ENCODE results near the gene STIM1.
A peak's percentile ranks its signal among the peaks of the same experiment; 100 is the strongest.

The STIM1 gene

DNA sequence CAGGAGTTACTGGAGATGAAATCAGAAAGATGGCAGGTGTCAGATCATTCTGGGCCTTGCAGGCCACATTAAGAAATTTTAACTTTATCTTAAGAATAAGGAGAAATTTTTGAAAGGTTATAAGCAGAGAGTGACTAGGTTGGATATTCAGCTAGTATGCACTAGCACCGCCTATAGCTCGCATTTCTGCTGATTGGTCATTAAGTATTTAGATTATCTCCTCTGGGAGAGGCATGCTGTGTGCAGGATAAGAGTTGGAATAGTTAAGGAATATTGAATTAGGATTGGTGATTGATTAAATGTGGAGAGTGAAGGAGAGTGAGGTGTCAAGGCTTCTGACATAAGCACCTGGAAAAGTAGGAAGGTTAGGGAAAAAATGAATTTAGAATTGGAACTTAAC, 100.6 kb downstream of the STIM1 start:
- no peak for DNase-seq

DNA sequence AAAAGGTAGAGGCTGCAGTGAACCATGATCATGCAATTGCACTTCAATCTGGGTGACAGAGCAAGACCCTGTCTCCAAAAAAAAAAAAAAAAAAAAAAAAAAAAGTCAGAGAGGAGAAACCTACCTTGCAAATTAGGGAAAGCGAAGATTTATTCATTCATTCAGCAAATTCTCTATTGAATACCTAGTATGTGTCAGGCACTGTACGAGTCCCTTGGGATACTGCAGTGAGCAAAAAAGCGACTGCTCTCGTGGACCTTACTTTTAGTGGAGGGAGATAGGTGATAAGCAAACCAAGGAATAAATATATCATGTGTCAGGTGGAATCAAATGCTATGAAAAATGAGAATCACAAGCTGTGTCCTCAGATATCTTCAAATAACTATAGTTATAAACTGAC, 101.3 kb downstream of the STIM1 start:
- no peak for DNase-seq

- no peak for DNase-seq
Observed at GRCh38 chr11:3957437-3957836, 102.0 kb downstream of the STIM1 start.

DNA sequence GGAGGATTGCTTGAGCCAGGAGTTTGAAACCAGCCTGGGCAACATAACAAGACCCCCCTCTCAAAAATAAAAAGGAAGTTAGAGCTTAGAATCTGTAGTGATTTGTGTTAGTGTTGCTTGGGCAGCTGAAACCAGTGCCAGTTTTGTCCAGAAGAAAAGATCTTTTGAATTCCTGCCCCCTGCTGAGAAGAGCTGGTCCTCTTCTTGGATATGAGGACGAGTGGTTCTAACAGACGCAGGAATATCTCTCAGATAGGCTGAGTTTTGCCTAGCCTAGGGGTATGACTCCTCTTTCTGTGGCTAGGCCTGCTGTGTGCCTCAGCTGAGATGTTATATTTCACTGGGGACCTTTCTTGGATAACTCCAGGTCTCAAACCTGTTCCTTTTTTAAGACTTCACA, 102.8 kb downstream of the STIM1 start:
- DNase-seq = no peak

GRCh38 chr11:3959015-3959902, 103.8 kb downstream of the STIM1 start:
- peak; percentile 33 for DNase-seq

GRCh38 chr11:3959903-3960265, 104.4 kb downstream of the STIM1 start:
- no peak for DNase-seq

- DNase-seq = no peak
Observed at GRCh38 chr11:3962406-3962840, 107.0 kb downstream of the STIM1 start.

DNA sequence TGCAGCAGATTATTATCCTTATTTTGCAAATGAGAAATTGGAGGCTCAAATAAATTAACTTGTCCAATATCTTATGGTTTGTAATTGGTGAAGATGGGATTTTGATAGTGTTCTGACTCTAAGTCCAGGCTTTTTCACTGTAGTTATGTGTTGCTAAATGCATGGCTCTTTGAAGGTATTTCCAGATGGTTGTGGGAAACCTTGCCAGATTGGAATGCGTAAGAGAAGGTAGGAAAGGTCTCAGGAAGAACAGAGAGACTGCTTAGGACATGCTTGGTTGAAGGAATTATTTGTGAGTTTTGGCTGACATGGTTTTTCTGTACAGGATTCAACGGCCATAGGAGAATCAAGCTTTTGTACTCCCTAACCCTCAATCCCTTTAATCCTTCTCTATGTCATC, 108.6 kb downstream of the STIM1 start:
- no peak for DNase-seq

GRCh38 chr11:3964935-3965604, 109.6 kb downstream of the STIM1 start:
- no peak for DNase-seq

DNA sequence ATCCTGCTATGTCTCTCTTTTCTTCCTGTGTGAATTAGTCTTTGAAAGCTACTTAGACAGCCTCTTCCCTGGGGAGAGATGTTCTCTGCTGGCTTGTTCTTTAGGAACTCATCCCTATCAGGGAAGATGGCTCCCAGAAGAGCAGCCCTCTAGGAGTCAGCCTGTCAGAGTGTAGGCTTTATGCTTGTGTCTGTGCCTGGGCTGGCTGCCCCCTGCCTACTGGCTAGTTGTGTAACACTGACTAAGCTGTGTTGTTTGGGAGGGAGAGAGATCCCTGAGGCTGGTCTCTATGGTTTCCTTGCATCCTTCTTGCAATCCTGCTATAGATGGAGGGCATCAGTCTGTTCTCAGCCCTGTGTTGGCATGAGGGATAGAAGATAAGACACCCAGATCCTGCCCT, 112.2 kb downstream of the STIM1 start:
- DNase-seq = no peak

GRCh38 chr11:3969200-3969599, 113.7 kb downstream of the STIM1 start:
- DNase-seq = no peak

DNA sequence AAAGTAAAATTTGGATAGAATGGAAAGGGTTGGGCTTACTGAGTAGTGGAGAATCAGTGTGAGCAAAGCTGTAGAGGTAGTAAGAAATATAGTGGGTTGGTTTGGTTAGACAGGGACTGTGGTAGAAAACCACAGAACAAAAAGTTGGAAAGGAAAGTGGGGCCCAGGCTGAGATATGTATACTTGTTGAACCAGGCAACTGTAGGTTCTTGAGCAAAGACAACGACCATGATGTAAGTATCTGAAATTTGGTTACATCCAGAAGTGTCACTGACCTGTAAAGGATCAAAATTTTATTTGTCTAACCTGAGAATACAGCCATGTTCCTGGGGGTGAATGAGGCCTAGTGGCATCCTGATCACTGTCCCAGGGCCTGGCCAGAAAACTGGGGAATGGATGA, 114.1 kb downstream of the STIM1 start:
- no peak for DNase-seq

DNA sequence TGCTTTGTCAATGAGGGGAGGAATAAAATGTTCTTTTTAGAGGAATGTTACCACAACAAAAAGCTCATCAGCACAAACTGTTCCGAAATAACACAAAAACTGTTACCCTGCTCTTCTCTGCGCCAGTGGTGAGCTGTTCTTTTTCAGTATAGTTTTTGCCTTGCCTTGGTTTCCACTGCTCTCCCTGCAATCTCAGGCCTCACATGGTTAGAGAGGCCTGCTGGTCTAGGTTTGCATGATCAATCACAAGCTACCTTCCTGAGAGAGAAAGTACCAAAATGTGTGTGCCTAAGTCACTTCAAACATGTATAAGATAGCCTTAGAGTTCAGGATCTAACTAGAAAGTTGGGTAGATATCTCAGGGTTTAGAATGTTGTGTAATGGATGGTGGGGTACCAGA, 114.6 kb downstream of the STIM1 start:
- no peak for DNase-seq

DNA sequence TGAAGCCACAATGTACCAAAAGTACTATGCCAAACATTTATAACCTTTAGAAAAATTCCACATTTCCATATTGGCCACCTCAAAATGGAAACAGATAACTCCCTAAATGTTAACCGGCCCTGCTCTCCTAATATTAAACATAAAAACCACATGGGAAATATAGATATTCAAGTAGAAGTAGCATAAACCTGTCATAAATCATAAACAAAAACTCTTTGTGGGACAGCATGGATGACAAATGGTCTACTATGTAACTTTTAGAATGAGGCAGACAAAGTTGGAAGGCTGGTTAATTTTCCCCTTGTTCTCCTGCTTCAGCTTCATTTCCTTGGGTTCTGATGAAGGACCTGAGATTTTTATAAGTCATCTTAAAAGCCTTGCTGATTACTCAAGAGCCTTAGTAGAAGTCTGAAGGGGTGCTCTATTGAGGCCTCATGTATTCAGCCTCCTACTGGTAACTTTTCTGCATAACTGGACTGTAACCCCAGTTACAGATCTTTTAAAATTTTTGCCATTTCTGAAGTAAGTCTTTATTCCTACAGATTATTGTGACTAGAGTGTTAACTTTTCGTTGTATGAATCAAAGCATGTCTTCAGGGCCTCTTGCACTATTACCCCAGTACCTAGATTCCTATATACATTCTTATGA, 116.4 kb downstream of the STIM1 start:
- no peak for DNase-seq

DNA sequence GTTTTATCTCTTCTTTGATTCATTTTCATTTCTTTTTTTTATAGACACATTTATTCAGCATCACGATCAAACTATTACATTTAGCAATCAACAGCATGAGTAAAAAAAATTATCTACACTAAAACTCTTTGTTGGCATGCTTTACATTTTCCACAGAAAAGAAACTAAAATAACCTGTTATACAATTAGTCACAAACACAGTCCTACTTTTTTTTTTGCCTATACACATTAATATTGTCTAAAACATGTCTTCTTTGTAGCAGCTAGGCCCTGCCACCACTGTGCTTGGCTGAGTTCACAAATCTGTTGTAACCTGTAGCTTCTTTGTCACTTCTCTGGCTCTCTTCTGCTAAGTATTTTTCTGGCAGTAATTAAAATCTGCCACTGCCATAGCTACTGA, 117.0 kb downstream of the STIM1 start:
- no peak for DNase-seq

DNA sequence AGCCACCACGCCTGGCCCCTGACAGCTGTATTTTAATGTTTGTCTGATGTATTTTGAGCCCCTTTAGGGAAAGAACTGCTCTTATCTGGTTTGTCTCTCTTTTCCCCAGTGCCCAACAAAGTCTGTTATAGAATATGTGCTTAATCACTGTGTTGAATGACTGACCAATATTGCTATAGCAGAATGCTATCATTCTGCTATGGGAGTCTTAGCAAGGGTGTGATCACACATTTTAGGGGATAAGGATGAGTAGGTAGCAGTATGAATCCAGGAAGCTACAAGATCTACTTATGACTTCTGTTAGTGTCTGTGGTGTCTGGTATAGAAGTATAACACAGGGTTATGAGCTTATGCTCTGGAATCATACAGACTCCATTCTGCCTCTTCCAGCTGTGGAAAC, 121.6 kb downstream of the STIM1 start:
- DNase-seq = no peak

- no peak for DNase-seq
Observed at GRCh38 chr11:3981084-3981633, 125.7 kb downstream of the STIM1 start.

DNA sequence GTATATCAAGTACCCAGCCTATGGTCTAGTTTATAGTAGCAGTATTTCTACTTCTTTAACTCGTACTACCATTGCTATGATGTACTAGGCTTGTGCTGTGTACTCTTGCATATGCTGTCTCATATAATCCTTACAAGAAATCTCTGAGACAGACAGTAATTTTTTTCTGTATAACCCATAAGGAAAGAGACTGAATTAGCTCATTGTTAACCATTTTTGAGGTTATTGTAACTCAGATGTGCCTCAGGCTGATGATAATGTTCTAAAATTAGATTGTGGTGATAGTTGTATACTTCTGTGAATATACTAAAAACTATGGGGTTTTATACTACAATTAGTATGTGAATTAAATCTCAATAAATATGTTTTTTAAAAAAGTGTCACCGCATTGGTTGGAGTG, 127.0 kb downstream of the STIM1 start:
- no peak for DNase-seq

DNA sequence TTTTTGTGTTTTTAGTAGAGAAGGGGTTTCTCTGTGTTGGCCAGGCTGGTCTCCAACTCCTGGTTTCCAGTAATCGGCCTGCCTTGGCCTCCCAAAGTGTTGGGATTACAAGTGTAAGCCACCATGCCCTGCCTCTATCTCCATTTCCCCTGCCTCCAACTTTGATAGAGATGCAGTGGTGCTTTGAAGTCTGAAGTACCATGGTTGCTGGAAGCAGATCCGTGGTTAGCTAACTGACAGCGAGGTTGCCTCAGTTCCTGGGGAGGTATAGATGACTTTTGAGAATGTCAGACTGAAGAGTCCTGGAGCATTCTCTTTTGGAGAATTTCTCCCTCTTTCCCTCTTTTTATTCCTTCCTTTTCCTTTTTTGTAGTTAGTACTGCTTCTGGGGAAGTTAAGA, 127.6 kb downstream of the STIM1 start:
- DNase-seq = no peak

DNA sequence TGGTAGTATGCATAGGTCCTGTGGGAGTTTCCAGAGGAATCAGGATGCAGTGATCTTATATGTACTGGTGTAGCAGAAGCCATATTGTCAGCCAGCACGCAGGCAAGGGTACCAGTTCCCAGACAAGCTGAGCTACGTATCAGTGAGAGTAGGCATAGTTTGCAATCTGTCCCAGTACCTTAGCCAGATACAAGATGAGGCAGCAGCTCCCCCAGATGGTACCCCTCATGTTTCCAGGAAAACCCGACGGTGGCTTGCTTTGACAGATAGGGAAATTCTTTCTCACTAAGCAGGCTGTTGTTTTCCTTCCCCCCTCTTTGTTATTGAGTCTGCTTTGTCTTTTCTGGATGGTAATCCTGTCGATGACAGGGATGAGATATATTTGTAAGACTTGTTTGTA, 129.4 kb downstream of the STIM1 start:
- no peak for DNase-seq

DNA sequence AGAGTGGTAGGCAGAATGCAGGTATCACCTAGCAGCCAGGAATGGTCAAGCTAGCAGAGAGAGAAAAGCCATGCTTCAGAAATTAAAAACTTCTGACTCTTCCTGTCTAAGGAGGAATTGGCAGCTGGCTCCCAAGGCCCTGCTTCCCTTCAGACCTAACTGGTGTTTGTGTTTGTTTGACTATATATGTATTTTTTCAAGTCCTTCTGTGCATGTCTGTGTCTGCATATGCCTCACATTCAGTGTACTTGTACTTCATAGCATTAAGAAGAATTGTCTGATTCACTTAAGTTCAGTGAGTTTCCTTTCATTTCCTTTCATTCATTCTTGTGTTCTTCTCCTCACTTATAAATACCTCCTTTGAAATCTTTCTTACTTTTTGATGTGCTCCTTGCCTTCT, 130.2 kb downstream of the STIM1 start:
- no peak for DNase-seq

GRCh38 chr11:3986301-3986700, 130.8 kb downstream of the STIM1 start:
- no peak for DNase-seq

GRCh38 chr11:3989276-3989920, 133.9 kb downstream of the STIM1 start:
- no peak for DNase-seq

All from suppressor macrophage treated with lipopolysaccharide for 4 hours (primary cell).